DMS79 (cell line): ENCODE data around the gene POU2F1.
"Not testable (repeated sequence)": the region's sequence is repeated elsewhere in the genome, so short reads cannot be mapped to it uniquely, and the experiment has no call there.

ENCODE experiments used
- DNase-seq: peaks from one replicate; lab custom pipeline; 2025; lab: John Stamatoyannopoulos, UW

The POU2F1 gene

GRCh38 chr1:167231873-167232450 is 11.3 kb downstream of the POU2F1 start:
- no peak for DNase-seq

DNA sequence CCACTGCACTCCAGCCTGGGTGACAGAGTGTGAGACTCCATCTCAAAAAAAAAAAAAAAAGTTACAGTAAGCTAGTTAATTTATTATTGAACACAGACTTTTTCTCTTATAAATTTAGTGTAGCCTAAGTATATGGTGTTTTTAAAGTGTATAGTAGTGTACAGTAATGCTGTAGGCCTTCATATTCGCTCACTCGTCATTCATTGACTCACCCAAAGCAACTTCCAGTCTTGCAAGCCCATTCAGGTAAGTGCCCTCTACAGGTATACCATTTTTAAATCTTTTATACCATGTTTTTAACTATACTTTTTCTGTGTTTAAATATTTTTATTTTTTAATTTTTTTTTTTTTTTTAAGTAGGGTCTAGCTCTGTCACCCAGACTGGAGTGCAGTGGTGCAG is 12.1 kb downstream of the POU2F1 start:
- DNase-seq, result no peak

DNA sequence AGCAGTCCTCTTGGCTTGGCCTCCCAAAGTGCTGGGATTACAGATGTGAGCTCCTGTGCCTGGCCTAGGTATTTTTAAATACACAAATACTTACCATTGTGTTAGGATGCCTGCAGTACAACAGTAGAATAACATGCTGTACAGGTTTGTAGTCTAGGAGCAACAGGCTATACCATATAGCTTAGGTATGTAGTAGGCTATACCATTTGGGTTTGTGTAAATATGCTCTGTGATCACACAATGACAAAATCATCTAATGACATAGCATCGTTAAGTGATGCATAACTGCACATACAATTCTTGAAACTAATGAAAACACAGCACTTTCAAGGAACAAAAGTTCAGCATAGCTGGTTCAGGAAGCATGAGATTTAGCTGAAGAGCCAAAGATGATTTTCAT is 12.7 kb downstream of the POU2F1 start:
- DNase-seq, result no peak

DNA sequence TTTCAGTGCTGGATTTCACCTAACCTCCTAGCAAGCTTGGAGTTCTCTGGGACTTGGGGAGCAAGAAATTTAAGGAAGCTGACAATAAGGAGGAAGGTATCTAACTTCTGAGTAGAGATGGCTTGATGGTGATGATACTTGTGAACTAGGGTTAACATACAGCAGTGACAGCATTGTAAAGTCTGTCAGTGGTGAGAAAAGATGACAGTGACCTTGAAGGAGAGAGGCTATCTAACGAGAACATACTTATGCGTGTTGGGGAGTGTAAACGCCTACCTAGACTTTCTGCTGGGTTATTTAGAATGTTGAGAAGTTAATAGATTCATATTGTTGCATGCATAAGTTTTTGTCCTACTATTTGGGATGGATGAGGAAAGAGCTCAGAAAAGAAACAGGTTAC is 16.3 kb downstream of the POU2F1 start:
- no peak for DNase-seq

- no peak for DNase-seq
Observed at GRCh38 chr1:167238713-167239112, 18.0 kb downstream of the POU2F1 start.

- no peak for DNase-seq
Observed at GRCh38 chr1:167239257-167239656, 18.6 kb downstream of the POU2F1 start.

- DNase-seq, result no peak
Observed at GRCh38 chr1:167244244-167244643, 23.6 kb downstream of the POU2F1 start.

DNA sequence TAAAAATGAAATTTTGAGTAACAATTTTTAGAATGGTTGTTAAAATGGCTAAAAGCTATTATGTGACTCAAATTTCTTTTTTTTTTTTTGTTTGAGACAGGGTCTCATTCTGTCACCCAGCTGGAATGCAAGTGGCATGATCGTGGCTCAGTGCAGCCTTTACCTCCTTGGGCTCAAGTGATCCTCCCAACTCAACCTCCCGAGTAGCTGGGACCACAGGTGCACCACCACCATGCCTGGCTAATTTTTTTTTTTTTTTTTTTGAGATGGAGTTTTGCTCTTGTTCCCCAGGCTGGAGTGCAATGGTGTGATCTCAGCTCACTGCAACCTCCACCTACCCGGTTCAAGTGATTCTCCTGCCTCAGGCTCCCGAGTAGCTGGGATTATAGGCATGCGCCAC is 24.5 kb downstream of the POU2F1 start:
- DNase-seq, result not testable (repeated sequence)

- DNase-seq, result no peak
Observed at GRCh38 chr1:167246971-167247370, 26.3 kb downstream of the POU2F1 start.

DNA sequence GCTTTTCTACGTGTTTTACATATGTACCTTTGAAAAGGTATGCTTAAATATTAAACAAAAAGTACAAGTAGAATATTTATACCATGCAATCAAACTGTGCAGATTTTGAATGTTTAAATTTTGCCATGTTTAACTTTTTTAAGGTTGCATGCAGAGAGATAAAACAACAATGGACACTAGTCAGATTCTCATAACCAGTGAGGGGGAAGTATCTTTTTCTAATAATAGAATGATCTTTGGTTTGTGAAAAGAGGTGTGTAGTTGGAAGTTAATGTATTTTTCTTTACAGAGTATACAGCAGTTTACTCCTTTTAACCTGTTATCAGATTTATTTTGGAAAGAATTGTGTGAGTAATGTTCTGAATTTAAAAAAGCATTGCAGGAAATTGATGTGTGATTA is 27.1 kb downstream of the POU2F1 start:
- no peak for DNase-seq

DNA sequence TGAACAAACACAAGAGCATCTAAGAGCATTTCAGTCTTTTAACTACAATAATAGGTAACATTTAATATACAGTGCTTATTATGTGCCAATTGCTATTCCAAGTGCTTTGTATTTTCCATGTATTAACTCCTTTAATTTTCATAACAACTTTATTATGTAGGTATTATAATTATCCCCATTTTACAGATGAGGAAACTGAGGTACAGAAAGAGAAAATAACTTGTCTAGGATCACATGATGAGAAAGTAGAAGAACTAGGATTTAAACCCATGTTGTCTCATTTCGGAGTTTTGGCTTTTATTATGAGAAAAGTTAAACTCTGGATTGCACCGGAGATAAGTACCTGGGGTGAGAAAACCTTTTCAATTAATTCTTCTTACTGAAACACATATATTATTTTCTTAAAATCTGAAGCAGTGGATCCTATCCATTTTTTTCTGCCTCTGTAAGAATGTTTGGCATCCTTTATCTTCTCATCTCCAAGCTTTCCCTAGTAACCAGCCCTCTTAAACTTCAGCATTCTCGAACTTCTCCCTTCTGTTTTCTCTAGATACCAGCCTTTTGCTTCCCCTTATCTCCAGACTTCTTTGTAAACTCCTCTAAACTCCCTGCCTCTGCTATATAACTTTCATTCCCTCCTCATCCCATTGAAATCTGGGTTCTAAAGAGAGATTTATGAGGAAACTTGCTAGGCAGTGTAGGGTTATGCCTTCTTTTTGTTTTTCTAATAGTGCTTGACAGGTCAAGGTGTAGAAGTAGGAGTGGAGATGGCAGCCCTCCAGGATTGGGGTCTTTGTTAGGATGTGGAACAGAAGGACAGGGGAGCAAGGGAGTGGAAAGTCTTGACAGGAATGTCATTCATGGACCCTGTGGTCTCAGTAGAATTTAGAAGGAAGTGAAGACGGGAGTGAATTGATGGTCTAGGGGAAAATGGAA is 28.3 kb downstream of the POU2F1 start:
- no peak for DNase-seq

DNA sequence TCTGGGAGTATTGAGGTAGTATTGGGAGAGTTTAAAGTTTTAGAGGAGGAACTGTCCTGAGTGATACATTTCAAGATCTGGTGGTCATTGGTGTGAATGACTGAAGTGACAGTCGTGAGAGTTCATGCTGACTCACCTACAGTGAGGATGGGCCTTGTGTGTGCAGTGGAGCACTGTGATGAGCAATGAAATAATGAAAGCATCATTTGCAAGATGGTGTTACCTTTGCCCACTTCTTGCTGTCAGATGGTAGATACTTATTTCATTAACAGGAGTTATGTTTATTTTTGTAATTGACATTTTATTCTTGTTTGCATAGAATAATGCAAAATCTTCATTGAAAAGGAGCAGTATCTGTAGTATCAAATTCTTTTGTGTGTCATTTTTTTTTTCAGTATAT is 29.0 kb downstream of the POU2F1 start:
- DNase-seq, result no peak

GRCh38 chr1:167250482-167250881 is 29.8 kb downstream of the POU2F1 start:
- DNase-seq, result no peak

- no peak for DNase-seq
Observed at GRCh38 chr1:167251472-167251871, 30.8 kb downstream of the POU2F1 start.

GRCh38 chr1:167252986-167253385 is 32.3 kb downstream of the POU2F1 start:
- DNase-seq, result no peak

- DNase-seq, result no peak
Observed at GRCh38 chr1:167258858-167259257, 38.2 kb downstream of the POU2F1 start.

DNA sequence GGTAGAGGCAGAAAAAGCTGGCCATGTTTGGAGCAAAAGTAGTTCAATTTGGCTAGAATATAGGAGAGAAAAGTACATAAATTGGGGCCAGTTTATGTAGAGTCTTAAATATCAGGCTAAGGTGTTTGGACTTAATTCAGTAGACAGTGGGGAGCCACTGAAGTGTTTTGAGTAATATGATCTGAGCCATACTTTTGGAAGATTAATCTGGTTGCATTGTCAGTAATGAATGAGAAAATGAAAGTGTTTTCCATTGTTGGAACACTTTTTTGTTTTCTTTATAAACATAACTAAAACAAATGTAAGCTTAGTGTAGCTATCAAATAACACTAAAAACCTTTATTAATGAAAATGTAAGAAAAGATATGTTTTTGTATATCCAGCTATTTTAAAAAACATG is 42.1 kb downstream of the POU2F1 start:
- peak; percentile 46 for DNase-seq

DNA sequence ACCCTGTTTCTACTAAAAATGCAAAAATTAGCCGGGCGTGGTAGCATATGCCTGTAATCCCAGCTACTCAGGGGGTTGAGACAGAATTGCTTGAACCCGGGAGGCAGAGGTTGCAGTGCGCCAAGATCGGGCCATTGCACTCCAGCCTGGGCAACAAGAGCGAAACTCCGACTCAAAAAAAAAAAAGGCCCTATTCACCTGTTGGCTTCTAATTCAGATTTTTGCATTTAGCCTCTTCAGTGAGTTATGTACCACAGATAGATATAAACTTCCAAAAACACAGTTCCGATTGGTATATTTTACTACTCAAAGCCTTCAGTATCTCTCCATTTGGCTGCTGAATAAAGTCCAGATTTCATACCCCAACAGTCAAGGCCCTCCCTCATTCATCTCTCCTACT is 42.7 kb downstream of the POU2F1 start:
- DNase-seq, result no peak

DNA sequence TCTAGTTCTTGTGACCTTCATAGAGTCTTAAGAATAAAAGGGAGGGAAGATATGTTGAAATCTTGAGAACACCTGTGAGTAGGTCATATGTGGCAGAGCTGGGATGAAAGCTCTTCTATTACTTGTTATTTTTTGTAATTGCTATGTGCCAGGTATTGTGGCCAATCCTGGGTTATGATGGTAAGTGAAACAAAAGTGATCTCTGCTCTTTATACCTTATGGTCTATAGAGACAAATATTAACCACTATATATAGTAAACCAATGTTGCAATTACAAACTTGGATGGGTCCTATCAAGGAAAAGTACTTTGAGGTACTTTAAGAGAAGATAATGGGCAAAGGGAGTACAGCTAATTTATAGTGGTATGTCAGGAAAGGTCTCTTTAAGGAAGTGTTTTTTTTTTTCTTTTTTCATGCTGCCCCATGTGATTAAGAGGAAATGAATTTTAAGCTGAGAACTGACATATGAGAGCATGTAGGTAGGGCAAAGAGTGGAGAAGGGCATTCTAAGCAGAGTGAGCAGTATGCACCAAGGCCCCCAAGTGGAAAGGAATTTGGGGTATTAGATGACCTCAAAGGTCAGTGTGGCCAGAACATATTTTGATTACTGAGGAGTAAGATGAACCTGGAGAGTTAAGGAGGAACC is 43.3 kb downstream of the POU2F1 start:
- no peak for DNase-seq

DNA sequence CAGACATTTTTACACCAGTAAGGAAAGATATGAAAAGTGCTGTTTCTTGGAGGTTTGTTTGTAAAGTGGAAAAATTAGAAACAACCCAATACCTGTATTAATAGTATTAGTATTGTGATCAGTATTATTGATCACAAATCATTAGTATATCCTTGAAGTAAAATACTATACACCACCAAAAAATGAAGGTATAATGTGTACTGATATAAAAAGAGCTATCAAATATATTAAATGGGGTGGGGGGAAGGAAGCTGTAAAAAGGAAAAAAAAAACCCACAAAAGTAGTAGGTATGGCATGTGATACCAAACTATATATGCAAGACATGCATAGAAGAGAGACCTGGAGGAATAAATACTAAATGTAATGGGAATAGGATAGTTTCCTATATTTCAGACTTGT is 46.3 kb downstream of the POU2F1 start:
- DNase-seq, result no peak

DNA sequence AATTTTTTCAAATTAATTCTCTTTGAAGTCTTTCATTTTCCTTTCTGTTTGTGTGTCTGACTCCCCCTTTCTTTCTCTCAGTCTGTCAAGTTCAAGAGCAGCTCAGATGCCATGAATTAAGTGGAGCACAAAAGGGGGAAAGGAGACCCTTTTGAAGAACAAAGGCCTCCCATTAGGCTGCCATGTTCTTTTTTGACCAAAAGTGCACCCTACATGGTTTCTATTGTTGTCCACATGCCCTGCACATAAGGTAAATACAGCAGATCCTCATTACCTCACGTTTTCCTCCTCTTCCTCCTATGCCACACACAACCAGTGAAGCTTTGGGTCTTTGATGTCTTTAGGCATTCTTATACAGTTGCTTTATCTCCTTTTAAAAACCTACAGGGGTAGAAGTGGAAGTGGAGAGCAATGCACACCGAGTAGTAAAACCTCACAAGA is 47.7 kb downstream of the POU2F1 start:
- no peak for DNase-seq

- DNase-seq, result no peak
Observed at GRCh38 chr1:167270349-167271092, 49.8 kb downstream of the POU2F1 start.
